IMR-90 (cell line): ENCODE results near the gene ATP2C2. TPM values are rescaled to one million over a fixed set of nuclear protein-coding genes. Genes with fewer than 3 reads are reported as not detected.

ENCODE experiments used
- ATAC-seq: fragments of 200-7000 bp; cut with Tn5 transposase; 2 replicates; pipeline ENCODE4 v1.9.1; 2020; ENCODE audit warnings: low read depth, mild to moderate bottlenecking, moderate library complexity
- BruUV-seq: library from RNA; stranded (reverse); fragments of 400-500 nt; replicated peaks from 2 replicates; lab custom pipeline; 2021; lab: Mats Ljungman, UMichigan
- CTCF ChIA-PET: fragments of 300-600 bp; formaldehyde crosslinking; extraction: SDS; loops from one replicate; lab custom pipeline; 2021; ENCODE audit warnings: antibody characterized with exemption; lab: Yijun Ruan, JAX
- POLR2A ChIA-PET: fragments of 300-600 bp; sonication (Branson Sonifier 250); formaldehyde crosslinking; loops from one replicate; lab custom pipeline; 2022; ENCODE audit warnings: antibody characterized with exemption; ENCODE audit not compliant: unreplicated experiment; lab: Charles Lee
- DNase-seq: peaks from one replicate; pipeline ENCODE4 v3.0.0; 2013
- H2AFZ ChIP-seq: replicated peaks from 2 replicates; pipeline ENCODE3; 2013; ENCODE audit warnings: low read length, mild to moderate bottlenecking; ENCODE audit not compliant: poor library complexity
- H2AK5ac ChIP-seq: 2 replicates; pipeline ENCODE4 v1.6.1; 2013; ENCODE audit warnings: low read depth, low read length, inconsistent platforms
- H2AK9ac ChIP-seq: replicated peaks from 2 replicates; pipeline ENCODE3; 2013; ENCODE audit warnings: mild to moderate bottlenecking, low read depth, low read length, moderate library complexity; ENCODE audit not compliant: poor library complexity
- H2BK120ac ChIP-seq: 2 replicates; pipeline ENCODE4 v1.6.1; 2013; ENCODE audit warnings: low read depth, low read length, inconsistent platforms
- H2BK15ac ChIP-seq: 3 replicates; pipeline ENCODE4 v1.6.1; 2013; ENCODE audit warnings: low read depth, low read length, inconsistent platforms
- H2BK20ac ChIP-seq: 2 replicates; pipeline ENCODE4 v1.6.1; 2013; ENCODE audit warnings: low read depth, mild to moderate bottlenecking, inconsistent platforms, low read length, moderate library complexity
- H2BK5ac ChIP-seq: 2 replicates; pipeline ENCODE4 v1.6.1; 2013; ENCODE audit warnings: mild to moderate bottlenecking, low read depth, low read length, inconsistent platforms; ENCODE audit not compliant: poor library complexity, severe bottlenecking
- H3K14ac ChIP-seq: replicated peaks from 2 replicates; pipeline ENCODE4 v1.6.1; 2013; ENCODE audit warnings: low read depth, low read length, inconsistent platforms
- H3K18ac ChIP-seq: 2 replicates; pipeline ENCODE4 v1.6.1; 2013; ENCODE audit warnings: low read depth, low read length, control low read depth
- H3K23ac ChIP-seq: 2 replicates; pipeline ENCODE4 v1.6.1; 2013; ENCODE audit warnings: low read depth, low read length, inconsistent platforms
- H3K27ac ChIP-seq: 2 replicates; pipeline ENCODE4 v1.5.1; 2013; ENCODE audit warnings: mild to moderate bottlenecking, control low read depth, low read length; ENCODE audit not compliant: insufficient read depth
- H3K27me3 ChIP-seq: 2 replicates; pipeline ENCODE4 v1.6.1; 2013; ENCODE audit warnings: low read length; ENCODE audit not compliant: control insufficient read depth, insufficient read depth
- H3K36me3 ChIP-seq: 2 replicates; pipeline ENCODE4 v1.6.1; 2013; ENCODE audit warnings: low read length, mixed read lengths; ENCODE audit not compliant: control insufficient read depth, insufficient read depth
- H3K4ac ChIP-seq: 2 replicates; pipeline ENCODE4 v1.6.1; 2013; ENCODE audit warnings: low read depth, low read length, inconsistent platforms
- H3K4me1 ChIP-seq: 2 replicates; pipeline ENCODE4 v1.6.1; 2013; ENCODE audit warnings: low read length, mixed read lengths; ENCODE audit not compliant: control insufficient read depth, insufficient read depth
- H3K4me2 ChIP-seq: 2 replicates; pipeline ENCODE4 v1.6.1; 2013; ENCODE audit warnings: low read depth, mild to moderate bottlenecking, control low read depth, low read length, moderate library complexity
- H3K4me3 ChIP-seq: 2 replicates; pipeline ENCODE4 v1.5.1; 2013; ENCODE audit warnings: low read depth, mild to moderate bottlenecking, control low read depth, low read length, moderate library complexity; ENCODE audit not compliant: insufficient read depth
- H3K56ac ChIP-seq: 2 replicates; pipeline ENCODE4 v1.6.1; 2013; ENCODE audit warnings: low read length, inconsistent platforms; ENCODE audit not compliant: insufficient read depth; ENCODE audit errors: extremely low read depth
- H3K79me1 ChIP-seq, 2 experiments: 2 replicates each; pipeline ENCODE4 v1.6.1; 2013; ENCODE audit warnings: low read length in 2 of 2, inconsistent platforms in 1 of 2, low read depth in 1 of 2
- H3K9ac ChIP-seq: 2 replicates; pipeline ENCODE4 v1.6.1; 2013; ENCODE audit warnings: low read depth, low read length, control low read depth
- H3K9me1 ChIP-seq: 2 replicates; pipeline ENCODE4 v1.6.1; 2013; ENCODE audit warnings: low read length, inconsistent platforms; ENCODE audit not compliant: insufficient read depth
- H3K9me3 ChIP-seq: 2 replicates; pipeline ENCODE4 v1.6.1; 2013; ENCODE audit warnings: low read length; ENCODE audit not compliant: control insufficient read depth, insufficient read depth
- H4K20me1 ChIP-seq: 2 replicates; pipeline ENCODE4 v1.6.1; 2013; ENCODE audit warnings: low read length, inconsistent platforms; ENCODE audit not compliant: insufficient read depth
- H4K5ac ChIP-seq: 2 replicates; pipeline ENCODE4 v1.6.1; 2013; ENCODE audit warnings: mild to moderate bottlenecking, low read depth, low read length, control low read depth
- H4K8ac ChIP-seq, 2 experiments: 2 replicates each; pipeline ENCODE4 v1.6.1; 2013; ENCODE audit warnings: low read depth in 2 of 2, low read length in 2 of 2, control low read depth in 1 of 2, inconsistent platforms in 1 of 2
- H4K91ac ChIP-seq: 2 replicates; pipeline ENCODE4 v1.6.1; 2013; ENCODE audit warnings: low read depth, low read length, inconsistent platforms; ENCODE audit not compliant: insufficient read depth
- BHLHE40 ChIP-seq: fragments of 150-350 bp; IDR thresholded peaks from 2 replicates; pipeline ENCODE4 v1.6.1; 2016; ENCODE audit warnings: mild to moderate bottlenecking, low read depth, low read length
- CEBPB ChIP-seq: IDR thresholded peaks from 2 replicates; pipeline ENCODE4 v1.6.1; 2012; ENCODE audit warnings: low read depth, low read length, improper control_type of control experiment
- FOS ChIP-seq: fragments of 150-350 bp; IDR thresholded peaks from 2 replicates; pipeline ENCODE4 v1.6.1; 2016; ENCODE audit warnings: low read depth, low read length
- MXI1 ChIP-seq: IDR thresholded peaks from 2 replicates; pipeline ENCODE4 v1.6.1; 2012; ENCODE audit warnings: low read depth, mild to moderate bottlenecking, low read length, moderate library complexity, borderline replicate concordance
- NFE2L2 ChIP-seq: fragments of 150-350 bp; IDR thresholded peaks from 2 replicates; pipeline ENCODE4 v1.6.1; 2016; ENCODE audit warnings: low read depth, mild to moderate bottlenecking, low read length
- POLR2A ChIP-seq: IDR thresholded peaks from 2 replicates; pipeline ENCODE4 v1.6.1; 2012; ENCODE audit warnings: mild to moderate bottlenecking, low read depth, low read length
- RAD21 ChIP-seq: IDR thresholded peaks from 2 replicates; pipeline ENCODE4 v1.6.1; 2012; ENCODE audit warnings: low read length, improper control_type of control experiment
- RCOR1 ChIP-seq: IDR thresholded peaks from 2 replicates; pipeline ENCODE4 v1.6.1; 2012; ENCODE audit warnings: mild to moderate bottlenecking, low read length, improper control_type of control experiment; ENCODE audit not compliant: insufficient replicate concordance
- WGBS, 2 experiments: methylation state at CpG; one replicate each; pipeline versions ENCODE4 v1.1.5 to v1.1.7; 2013; ENCODE audit warnings: missing lambda C conversion rate in 2 of 2; ENCODE audit not compliant: insufficient read length in 1 of 2; ENCODE audit errors: extremely low coverage in 2 of 2; 5-methylcytosine and 5-hydroxymethylcytosine counted together
- dilution Hi-C: fragments of 300-500 bp; cut with HindIII; formaldehyde crosslinking; loops from one replicate; pipeline ENCODE4 v1.14.3; 2018; ENCODE audit warnings: low sequenced_read_pairs; ENCODE audit not compliant: unreplicated experiment
- in situ Hi-C: fragments of 300-500 bp; cut with MboI; formaldehyde crosslinking; loops from 3 replicates; pipeline ENCODE4 v1.14.3; 2019; ENCODE audit warnings: low sequenced_read_pairs, inconsistent platforms, mixed read lengths
- intact Hi-C: fragments of 100-400 bp; cut with micrococcal nuclease; formaldehyde crosslinking; loops from 2 replicates; pipeline ENCODE4 v1.10.0; 2022
- polyA plus RNA-seq, 3 experiments: library from polyadenylated mRNA; depleted of rRNA; stranded (reverse); fragments of >200 nt; gene quantifications; 2 replicates each; pipeline ENCODE4 v1.2.3, GENCODE V29; 2012; ENCODE audit warnings: low replicate concordance in 1 of 3
- total RNA-seq: library from RNA; depleted of rRNA; stranded (reverse); fragments of >200 nt; gene quantifications from 2 replicates; pipeline ENCODE4 v1.2.3, GENCODE V29; 2012
- TF ChIP-seq, protein P1 (sequence below): fragments of 150-350 bp; IDR thresholded peaks from 2 replicates; pipeline ENCODE4 v1.6.1; 2016; ENCODE audit warnings: low read depth, mild to moderate bottlenecking, low read length, moderate library complexity, borderline replicate concordance

ATP2C2 gene
- total and polyA plus RNA-seq, 2 of the 4 experiments (the other 2 are of a cell fraction): not detected

- no peaks in the 10 kb centered on the region; the same call in 1 of the 2 replicates for H3K9me3 ChIP-seq
- no TSS peak for BruUV-seq
- dilution Hi-C loops (no loop called here), intact Hi-C loops (no loop called here), in situ Hi-C loops (no loop called here)
- H3K23ac ChIP-seq: no peak overlapping the region
- no peak overlapping the region for H3K4ac ChIP-seq
- no peaks in the 10 kb centered on the region for H3K36me3 ChIP-seq
- peaks cover 56% of the 10 kb centered on the region for H3K27me3 ChIP-seq
- H4K5ac ChIP-seq: no peak overlapping the region
- no peak overlapping the region for H3K18ac ChIP-seq
- H3K14ac ChIP-seq: no peak overlapping the region
- no peak overlapping the region for H2AK5ac ChIP-seq
- H4K91ac ChIP-seq: no peak overlapping the region
- ChIA-PET POLR2A (no interaction called here), CTCF (no interaction called here)
- TF ChIP-seq RCOR1 (no peak), FOS (no peak), CEBPB (no peak), MXI1 (no peak), NFE2L2 (no peak), POLR2A (no peak), BHLHE40 (no peak), RAD21 (no peak)
- TF ChIP-seq, protein P1, sequence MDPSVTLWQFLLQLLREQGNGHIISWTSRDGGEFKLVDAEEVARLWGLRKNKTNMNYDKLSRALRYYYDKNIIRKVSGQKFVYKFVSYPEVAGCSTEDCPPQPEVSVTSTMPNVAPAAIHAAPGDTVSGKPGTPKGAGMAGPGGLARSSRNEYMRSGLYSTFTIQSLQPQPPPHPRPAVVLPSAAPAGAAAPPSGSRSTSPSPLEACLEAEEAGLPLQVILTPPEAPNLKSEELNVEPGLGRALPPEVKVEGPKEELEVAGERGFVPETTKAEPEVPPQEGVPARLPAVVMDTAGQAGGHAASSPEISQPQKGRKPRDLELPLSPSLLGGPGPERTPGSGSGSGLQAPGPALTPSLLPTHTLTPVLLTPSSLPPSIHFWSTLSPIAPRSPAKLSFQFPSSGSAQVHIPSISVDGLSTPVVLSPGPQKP: no peak
- 69% methylated on average over 4 of the region's 4 CpGs; no CpG with 5 or more reads in 1 of the 2 experiments for WGBS, 2 experiments
- H3K79me1 ChIP-seq: no peaks in the 10 kb centered on the region
- H4K20me1 ChIP-seq: peaks cover 2% of the 10 kb centered on the region; the same call in 1 of the 2 replicates
- no peak overlapping the region for H4K8ac ChIP-seq
- no peak for DNase-seq
- no peak overlapping the region for H2AFZ ChIP-seq
- no peak overlapping the region for H3K56ac ChIP-seq
- no peak overlapping the region for H3K4me3 ChIP-seq
- H3K4me2 ChIP-seq: no peak overlapping the region
- H2BK20ac ChIP-seq: no peak overlapping the region
- H3K4me1 ChIP-seq: peaks cover 3% of the 10 kb centered on the region; the same call in 1 of the 2 replicates
- no peaks in the 10 kb centered on the region for H3K9me1 ChIP-seq
- no peak overlapping the region for H3K27ac ChIP-seq
- no peak overlapping the region for H3K9ac ChIP-seq
- no peak overlapping the region for H2BK5ac ChIP-seq
- no peak overlapping the region for H2BK15ac ChIP-seq
- no peak for ATAC-seq
- no peak overlapping the region for H2AK9ac ChIP-seq
- H2BK120ac ChIP-seq: no peak overlapping the region
Observed at GRCh38 chr16:84360748-84361147, 7.6 kb upstream of the ATP2C2 start.
